Endothelial cell of umbilical vein (primary cell): ENCODE measurements around the gene LIG3.

Source experiments
- JUN ChIP-seq: IDR thresholded peaks from 2 replicates; pipeline ENCODE4 v1.6.1; 2011; ENCODE audit warnings: borderline replicate concordance, low read depth; ENCODE audit not compliant: insufficient read length, insufficient read depth
- POLR2A ChIP-seq: IDR thresholded peaks from 2 replicates; pipeline ENCODE4 v1.6.1; 2012; ENCODE audit warnings: low read depth, mild to moderate bottlenecking, control low read depth, low read length
- POLR2AphosphoS5 ChIP-seq: IDR thresholded peaks from 2 replicates; pipeline ENCODE4 v1.6.1; 2012; ENCODE audit warnings: low read depth, mild to moderate bottlenecking, control low read depth, low read length, moderate library complexity; ENCODE audit not compliant: insufficient read depth
- TF ChIP-seq, protein P1 (sequence below), 2 donors: IDR thresholded peaks; 1 replicate in 1 of 2; 2 replicates in 1 of 2; pipeline ENCODE4 v1.5.1; 2011; ENCODE audit warnings: low read length in 2 of 2, mild to moderate bottlenecking in 2 of 2, moderate library complexity in 2 of 2, control low read depth in 1 of 2, inconsistent platforms in 1 of 2, low read depth in 1 of 2; ENCODE audit not compliant: insufficient read depth in 1 of 2; ENCODE audit errors: extremely low read depth in 1 of 2
- TF ChIP-seq, protein P2 (sequence below): IDR thresholded peaks from 2 replicates; pipeline ENCODE4 v1.6.1; 2011; ENCODE audit not compliant: insufficient read depth, insufficient read length

DNA sequence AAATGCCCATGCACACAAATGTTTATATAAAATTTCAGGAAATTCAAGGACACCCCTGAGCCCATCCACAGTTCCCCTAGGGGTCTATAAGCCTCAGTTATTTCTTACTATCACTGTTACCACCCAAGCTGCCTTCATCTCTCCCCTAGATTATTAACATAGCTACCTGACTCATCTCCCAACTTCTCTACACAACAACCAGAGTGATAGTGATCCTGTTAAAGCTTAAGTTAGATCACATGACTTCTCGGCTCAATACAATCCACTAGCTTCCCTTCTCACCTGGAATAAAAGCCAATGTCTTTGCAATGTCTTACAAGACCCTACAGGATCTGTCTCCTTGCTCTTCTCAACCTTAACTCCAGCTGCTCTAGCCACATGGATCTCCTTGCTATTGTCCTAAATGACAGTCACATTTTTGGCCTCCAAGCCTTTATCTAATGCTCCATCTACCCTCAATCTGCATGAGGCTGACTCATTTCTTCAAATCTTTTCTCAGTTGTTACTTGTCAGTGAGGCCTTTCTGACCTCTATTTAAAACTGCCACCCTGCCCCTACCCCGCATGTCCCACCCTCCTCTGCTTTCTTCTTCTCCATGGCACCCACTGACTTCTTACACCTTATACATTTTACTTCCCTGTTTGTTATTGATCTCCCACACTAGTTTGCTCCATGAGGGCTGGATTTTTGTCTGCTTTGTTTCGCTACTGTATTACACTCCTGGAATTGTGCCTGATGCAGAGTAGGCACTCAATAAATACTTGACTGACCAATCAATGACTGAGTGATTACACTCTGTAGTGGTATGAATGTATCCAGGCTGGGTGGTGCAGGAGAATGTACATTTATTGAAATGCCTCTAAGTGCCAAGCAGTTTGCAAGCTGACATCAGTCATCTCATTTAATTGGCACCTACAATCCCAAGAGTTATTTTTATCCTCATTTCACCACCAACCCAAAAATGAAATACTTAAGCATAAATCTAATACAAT lies 5.2 kb upstream of the LIG3 start:
- TF ChIP-seq, protein P1, sequence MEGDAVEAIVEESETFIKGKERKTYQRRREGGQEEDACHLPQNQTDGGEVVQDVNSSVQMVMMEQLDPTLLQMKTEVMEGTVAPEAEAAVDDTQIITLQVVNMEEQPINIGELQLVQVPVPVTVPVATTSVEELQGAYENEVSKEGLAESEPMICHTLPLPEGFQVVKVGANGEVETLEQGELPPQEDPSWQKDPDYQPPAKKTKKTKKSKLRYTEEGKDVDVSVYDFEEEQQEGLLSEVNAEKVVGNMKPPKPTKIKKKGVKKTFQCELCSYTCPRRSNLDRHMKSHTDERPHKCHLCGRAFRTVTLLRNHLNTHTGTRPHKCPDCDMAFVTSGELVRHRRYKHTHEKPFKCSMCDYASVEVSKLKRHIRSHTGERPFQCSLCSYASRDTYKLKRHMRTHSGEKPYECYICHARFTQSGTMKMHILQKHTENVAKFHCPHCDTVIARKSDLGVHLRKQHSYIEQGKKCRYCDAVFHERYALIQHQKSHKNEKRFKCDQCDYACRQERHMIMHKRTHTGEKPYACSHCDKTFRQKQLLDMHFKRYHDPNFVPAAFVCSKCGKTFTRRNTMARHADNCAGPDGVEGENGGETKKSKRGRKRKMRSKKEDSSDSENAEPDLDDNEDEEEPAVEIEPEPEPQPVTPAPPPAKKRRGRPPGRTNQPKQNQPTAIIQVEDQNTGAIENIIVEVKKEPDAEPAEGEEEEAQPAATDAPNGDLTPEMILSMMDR (IDR thresholded peaks at IDR 0.05; ENCODE audit: extremely low read depth in 1 of 2, insufficient read depth in 1 of 2, low read depth in 1 of 2, low read length in 2 of 2): no peak
- TF ChIP-seq POLR2AphosphoS5 (no peak), POLR2A (no peak), JUN (no peak)
- TF ChIP-seq, protein P2, sequence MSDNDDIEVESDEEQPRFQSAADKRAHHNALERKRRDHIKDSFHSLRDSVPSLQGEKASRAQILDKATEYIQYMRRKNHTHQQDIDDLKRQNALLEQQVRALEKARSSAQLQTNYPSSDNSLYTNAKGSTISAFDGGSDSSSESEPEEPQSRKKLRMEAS: no peak
